CD14-positive monocyte (primary cell): Measurements from ENCODE around the gene PFDN5. TPM values are rescaled to one million over a fixed set of nuclear protein-coding genes. Genes with fewer than 3 reads are reported as not detected.
A peak's percentile ranks its signal among the peaks of the same experiment; 100 is the strongest.

Experiments
- DNase-seq, 3 donors: peaks; one replicate each; pipeline ENCODE4 v3.0.0-alpha.2; 2011 to 2022
- H2AFZ ChIP-seq: 2 replicates; pipeline ENCODE4 v1.6.0; 2012; ENCODE audit warnings: mild to moderate bottlenecking, low read depth, low read length, inconsistent platforms; ENCODE audit not compliant: insufficient read depth, poor library complexity, severe bottlenecking
- H3K27ac ChIP-seq, 2 donors: 1 replicate in 1 of 2; 2 replicates in 1 of 2; pipeline ENCODE4 v1.5.1; 2012 to 2013; ENCODE audit warnings: low read length in 2 of 2, control low read depth in 1 of 2, inconsistent platforms in 1 of 2, low read depth in 1 of 2, mild to moderate bottlenecking in 1 of 2
- H3K27me3 ChIP-seq, 2 donors: one replicate each; pipeline versions ENCODE4 v1.6.0 to v1.6.1; 2011 to 2013; ENCODE audit warnings: low read length in 2 of 2; ENCODE audit not compliant: control insufficient read depth in 2 of 2, insufficient read depth in 2 of 2
- H3K36me3 ChIP-seq, 2 donors: replicated peaks in 1 of 2; 1 replicate in 1 of 2; 2 replicates in 1 of 2; pipeline versions ENCODE4 v1.5.1 to v1.6.1; 2012 to 2013; ENCODE audit warnings: low read length in 2 of 2, control low read depth in 1 of 2, inconsistent platforms in 1 of 2, mild to moderate bottlenecking in 1 of 2; ENCODE audit not compliant: insufficient read depth in 2 of 2, control insufficient read depth in 1 of 2
- H3K4me1 ChIP-seq, 2 donors: 1 replicate in 1 of 2; 2 replicates in 1 of 2; pipeline versions ENCODE4 v1.5.1 to v1.6.1; 2012 to 2013; ENCODE audit warnings: low read length in 2 of 2, control low read depth in 1 of 2, inconsistent platforms in 1 of 2, mild to moderate bottlenecking in 1 of 2, moderate library complexity in 1 of 2; ENCODE audit not compliant: insufficient read depth in 2 of 2, control insufficient read depth in 1 of 2
- H3K4me2 ChIP-seq: replicated peaks from 2 replicates; pipeline ENCODE3; 2012; ENCODE audit warnings: low read length, moderate library complexity, mild to moderate bottlenecking; ENCODE audit not compliant: poor library complexity, severe bottlenecking; ENCODE audit errors: extremely low read depth
- H3K4me3 ChIP-seq, 3 experiments: fragments of 200-600 bp in 1 of 3; sonication (generic) in 1 of 3; replicated peaks in 1 of 3; 1 replicate in 2 of 3; 2 replicates in 1 of 3; pipeline ENCODE4 v1.5.1; 2011 to 2013; ENCODE audit warnings: low read length in 3 of 3, mild to moderate bottlenecking in 3 of 3, control low read depth in 2 of 3, low read depth in 2 of 3, inconsistent platforms in 1 of 3, moderate library complexity in 1 of 3
- H3K79me2 ChIP-seq: 2 replicates; pipeline ENCODE4 v1.6.0; 2012; ENCODE audit warnings: mild to moderate bottlenecking, control low read depth, inconsistent platforms, low read length, moderate library complexity; ENCODE audit not compliant: insufficient read depth
- H3K9ac ChIP-seq: 2 replicates; pipeline ENCODE4 v1.6.0; 2017; ENCODE audit warnings: low read length, mild to moderate bottlenecking; ENCODE audit not compliant: insufficient read depth, poor library complexity, severe bottlenecking
- H3K9me3 ChIP-seq, 2 donors: replicated peaks in 1 of 2; 1 replicate in 1 of 2; 2 replicates in 1 of 2; pipeline versions ENCODE4 v1.5.1 to v1.6.1; 2012 to 2013; ENCODE audit warnings: low read length in 2 of 2, control low read depth in 1 of 2; ENCODE audit not compliant: control insufficient read depth in 1 of 2, insufficient read depth in 1 of 2
- H4K20me1 ChIP-seq: 2 replicates; pipeline ENCODE4 v1.6.0; 2012; ENCODE audit warnings: mild to moderate bottlenecking, low read length, control low read depth, moderate library complexity; ENCODE audit not compliant: insufficient read depth
- H3K27ac Mint-ChIP-seq, 7 donors: one replicate each; pipeline ENCODE4 v1.8.0; 2020; ENCODE audit warnings: mild to moderate bottlenecking in 7 of 7, mixed read lengths in 7 of 7, moderate library complexity in 6 of 7, inconsistent platforms in 2 of 7
- H3K27me3 Mint-ChIP-seq, 3 donors: one replicate each; pipeline ENCODE4 v1.8.0; 2021 to 2022; ENCODE audit warnings: low read depth in 3 of 3, mild to moderate bottlenecking in 3 of 3, mixed read lengths in 3 of 3, moderate library complexity in 3 of 3, inconsistent platforms in 1 of 3
- H3K36me3 Mint-ChIP-seq, 2 donors: one replicate each; pipeline ENCODE4 v1.8.0; 2020; ENCODE audit warnings: mixed read lengths in 2 of 2, inconsistent platforms in 1 of 2, mild to moderate bottlenecking in 1 of 2
- H3K4me1 Mint-ChIP-seq: one replicate; pipeline ENCODE4 v1.8.0; 2020; ENCODE audit warnings: mild to moderate bottlenecking, mixed read lengths
- H3K4me3 Mint-ChIP-seq, 2 donors: one replicate each; pipeline ENCODE4 v1.8.0; 2020; ENCODE audit warnings: mild to moderate bottlenecking in 2 of 2, mixed read lengths in 2 of 2, moderate library complexity in 1 of 2
- H3K9me3 Mint-ChIP-seq, 7 donors: one replicate each; pipeline ENCODE4 v1.8.0; 2020 to 2022; ENCODE audit warnings: mixed read lengths in 7 of 7, mild to moderate bottlenecking in 6 of 7, moderate library complexity in 6 of 7, inconsistent platforms in 2 of 7
- CTCF ChIP-seq: fragments of 200-600 bp; IDR thresholded peaks from one replicate; pipeline ENCODE4 v1.8.0; 2022; ENCODE audit warnings: antibody characterized with exemption, mild to moderate bottlenecking
- WGBS: methylation state at CpG from one replicate; pipeline ENCODE4 v1.1.5; 2013; ENCODE audit warnings: missing lambda C conversion rate; ENCODE audit not compliant: insufficient coverage; 5-methylcytosine and 5-hydroxymethylcytosine counted together
- intact Hi-C, 2 donors: fragments of 100-400 bp; cut with micrococcal nuclease; formaldehyde crosslinking; loops; one replicate each; pipeline versions ENCODE4 v1.15.0 to v1.15.1; 2023
- polyA plus RNA-seq, 3 donors: library from polyadenylated mRNA; depleted of rRNA in 1 of 3; unstranded in 2 of 3; stranded (reverse) in 1 of 3; fragments of 300-500 nt in 2 of 3; fragments of >200 nt in 1 of 3; fragmentation: Illumina TruSeq in 2 of 3; gene quantifications; 1 replicate in 2 of 3; 2 replicates in 1 of 3; pipeline ENCODE4 v1.2.3, GENCODE V29; 2012 to 2021

PFDN5 gene
- polyA plus RNA-seq, 3 donors = 1,474 to 2,196 (median 1,751) TPM

DNA sequence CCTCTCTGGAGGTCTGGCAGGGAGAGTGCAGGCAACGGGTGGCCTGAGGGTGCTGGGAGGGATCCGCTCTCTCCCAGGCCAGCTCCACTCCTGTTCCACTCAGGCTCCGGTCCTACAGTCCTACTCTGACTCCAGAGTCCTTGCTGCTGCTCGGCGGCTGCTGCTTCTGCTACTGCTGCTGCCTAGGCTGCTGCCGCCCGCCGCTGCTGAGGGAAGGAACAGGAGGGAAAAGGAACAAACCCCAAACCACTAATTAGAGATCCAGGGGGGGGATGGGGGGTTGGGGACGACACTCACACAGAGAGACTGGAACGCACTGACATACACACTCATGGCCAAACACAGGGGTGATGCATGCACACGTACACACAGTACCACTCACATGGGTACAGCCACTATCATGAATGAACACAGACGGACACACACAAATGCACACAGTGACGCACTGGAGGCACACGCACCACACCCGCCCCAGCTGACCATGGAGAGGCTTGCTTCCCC, 40.9 kb downstream of the PFDN5 start, which contains the start of gene SP7:
Gene SP7 (minus strand): TSS at position 174 of the 501 bp plus-strand sequence. CDS start 708 bp downstream, outside the sequence.
- Mint-ChIP-seq H3K9me3 (peaks cover 0 to 2% (median 0%) of the 10 kb centered on the region in 7 donors), H3K27me3 (peaks cover 46 to 74% (median 52%) of the 10 kb centered on the region in 3 donors), H3K27ac (peak within 1 kb of the TSS in 3 of 7 donors; percentile 44 to 70 (median 65)), H3K4me3 (peak within 1 kb of the TSS in 1 of 2 donors; percentile 76), H3K4me1 (peaks cover 21% of the 10 kb centered on the region), H3K36me3 (peaks cover 0 to 2% of the 10 kb centered on the region in 2 donors)
- Histone ChIP-seq H4K20me1 (no peaks in the 10 kb centered on the region), H3K27me3 (peaks cover 5 to 37% of the 10 kb centered on the region in 2 donors), H3K36me3 (no peaks in the 10 kb centered on the region), H3K4me1 (peaks cover 6 to 9% of the 10 kb centered on the region in 2 donors), H3K79me2 (no peaks in the 10 kb centered on the region), H3K27ac (no peak within 1 kb of the TSS), H3K4me3 (no peak within 1 kb of the TSS), H3K9ac (no peak within 1 kb of the TSS), H3K9me3 (no peaks in the 10 kb centered on the region), H2AFZ (no peak within 1 kb of the TSS), H3K4me2 (no peak within 1 kb of the TSS)
- DNase-seq = peak in 1 of 3 donors; percentile 23
- intact Hi-C loops = no loop called here
- no peak for TF ChIP-seq CTCF
- 13% methylated on average over 3 of the region's 15 CpGs for WGBS

- Mint-ChIP-seq H3K4me1 (peaks cover 21% of the 10 kb centered on the region), H3K4me3 (peak overlapping the region in 1 of 2 donors; percentile 73), H3K9me3 (peaks cover 0 to 5% (median 0%) of the 10 kb centered on the region in 7 donors), H3K36me3 (peaks cover 0 to 2% of the 10 kb centered on the region in 2 donors), H3K27ac (peak overlapping the region in 1 of 7 donors; percentile 15), H3K27me3 (peaks cover 46 to 69% (median 49%) of the 10 kb centered on the region in 3 donors)
- no peak for TF ChIP-seq CTCF
- intact Hi-C loops = no loop called here
- no peak for DNase-seq
- Histone ChIP-seq H3K79me2 (no peaks in the 10 kb centered on the region), H3K9ac (no peak overlapping the region), H4K20me1 (no peaks in the 10 kb centered on the region), H3K4me1 (peaks cover 6 to 9% of the 10 kb centered on the region in 2 donors), H3K4me2 (no peak overlapping the region), H3K9me3 (no peaks in the 10 kb centered on the region), H3K27ac (no peak overlapping the region), H2AFZ (no peak overlapping the region), H3K27me3 (peaks cover 5 to 35% of the 10 kb centered on the region in 2 donors), H3K36me3 (no peaks in the 10 kb centered on the region), H3K4me3 (no peak overlapping the region)
- WGBS = 4% methylated on average over 9 of the region's 11 CpGs
These were observed 42.7 kb downstream of the PFDN5 start for GRCh38 chr12:53338017-53338416.
